NT2/D1 (cell line): ENCODE results near the gene COL18A1.

ENCODE experiments used
- YY1 ChIP-seq: IDR thresholded peaks from 2 replicates; pipeline ENCODE4 v1.6.1; 2011; ENCODE audit not compliant: insufficient read length, insufficient read depth
- ZNF274 ChIP-seq: IDR thresholded peaks from 2 replicates; pipeline ENCODE4 v1.6.1; 2011; ENCODE audit warnings: mild to moderate bottlenecking, low read depth, low read length

- TF ChIP-seq YY1 (no peak), ZNF274 (no peak)
Observed at GRCh38 chr21:45468971-45469272, 64.0 kb downstream of the COL18A1 start.
